GM10266 (cell line): ENCODE measurements around the gene TRIM62.

ENCODE experiments used
- DNase-seq: peaks from one replicate; pipeline ENCODE4 v3.0.0; 2012; ENCODE audit errors: extremely low spot score
- CTCF ChIP-seq: IDR thresholded peaks from 2 replicates; pipeline ENCODE4 v1.5.1; 2012; ENCODE audit warnings: mild to moderate bottlenecking, low read depth; ENCODE audit not compliant: control insufficient read depth, insufficient read depth; ENCODE audit errors: missing control alignments

The TRIM62 gene

GRCh38 chr1:33180911-33181890 lies 642 bp downstream of the TRIM62 start:
- peak; percentile 98 for DNase-seq
- no peak for TF ChIP-seq CTCF

DNA sequence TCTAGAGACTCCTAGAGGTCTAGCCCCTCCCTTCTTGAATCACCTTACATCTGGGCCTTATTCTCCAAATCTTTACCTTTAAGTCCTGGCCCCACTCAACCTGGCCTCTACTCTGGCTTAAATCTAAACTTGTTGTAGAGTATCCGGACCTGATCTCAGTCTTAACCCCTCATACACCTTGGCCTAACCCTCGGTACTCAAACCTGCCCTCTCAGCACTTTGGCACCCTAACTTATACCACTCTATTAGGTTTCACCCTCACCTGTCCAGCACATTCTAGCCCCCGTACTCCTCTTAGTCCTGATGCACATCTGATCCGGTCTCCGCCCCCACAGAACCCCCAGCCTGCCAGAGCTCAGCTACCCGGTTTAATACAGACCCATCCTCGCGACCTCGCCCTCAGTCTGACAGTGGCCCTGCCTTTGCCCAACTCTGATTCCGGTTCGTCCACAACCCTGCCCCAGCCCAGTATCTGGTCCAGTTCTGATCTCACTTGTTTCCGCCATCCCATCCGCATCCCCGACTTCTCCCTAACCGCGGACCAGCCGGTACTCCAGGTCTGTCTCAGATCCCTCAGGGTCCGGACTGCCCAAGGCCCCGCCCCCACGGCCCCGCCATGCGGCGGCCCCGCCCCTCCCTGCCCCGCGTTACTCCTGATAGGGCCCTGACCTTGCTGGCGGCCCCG lies 1.5 kb downstream of the TRIM62 start:
- no peak for TF ChIP-seq CTCF
- no peak for DNase-seq

DNA sequence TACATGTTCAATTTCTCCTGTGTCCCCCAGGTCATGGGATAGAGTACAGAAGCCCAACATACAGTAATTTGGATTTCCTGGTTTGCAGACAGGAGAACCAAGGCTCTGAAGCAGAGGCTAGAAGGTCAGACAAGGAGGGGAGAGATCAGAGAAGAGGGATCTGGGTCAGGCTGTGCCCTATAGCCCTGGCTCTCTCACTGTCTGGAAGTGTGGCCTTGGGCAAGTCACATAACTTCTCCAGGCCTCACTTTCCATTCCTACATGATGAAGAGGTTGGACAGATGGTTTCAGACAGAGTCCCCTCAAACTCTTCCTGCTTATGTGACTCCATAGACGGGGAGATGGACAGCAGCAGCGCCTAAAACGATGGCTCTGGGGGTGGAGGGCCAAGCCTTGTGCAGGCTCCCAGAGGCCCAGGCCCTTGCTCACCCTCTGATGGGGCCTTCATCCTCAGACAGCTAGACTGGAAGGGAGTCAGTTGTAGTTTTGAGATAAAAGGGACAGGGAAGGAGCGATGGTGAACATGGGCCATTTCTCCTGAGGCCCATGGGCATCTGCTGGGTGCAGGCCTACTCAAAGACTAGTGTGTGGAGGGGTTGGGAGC lies 2.9 kb downstream of the TRIM62 start:
- no peak for DNase-seq
- no peak for TF ChIP-seq CTCF

DNA sequence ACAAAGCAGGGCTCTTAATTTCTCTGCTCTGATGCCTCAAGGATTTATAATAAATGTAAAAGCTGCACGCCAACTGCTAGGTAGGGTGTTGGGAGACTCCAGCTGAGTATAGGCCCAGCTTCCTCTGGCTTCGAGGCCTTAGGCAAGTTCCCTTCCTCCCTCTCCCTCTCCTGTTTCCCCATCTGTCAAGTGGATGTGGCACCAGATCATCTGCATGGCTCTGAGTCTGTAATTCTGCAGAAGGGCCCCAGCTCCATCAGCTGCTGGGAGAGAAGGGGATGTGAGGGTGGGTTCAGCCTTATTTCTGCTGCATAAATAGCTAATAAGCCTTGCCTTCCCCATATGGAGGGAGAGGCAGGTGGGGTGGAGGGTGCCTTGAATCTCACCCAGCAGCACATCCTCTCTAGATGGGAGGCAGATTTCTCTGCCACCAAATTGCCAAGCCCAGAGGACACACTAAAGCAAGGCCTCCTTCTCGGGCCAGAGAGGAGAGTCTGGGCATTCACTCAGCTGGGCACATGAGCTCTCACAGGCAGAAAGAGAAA lies 3.8 kb downstream of the TRIM62 start:
- no peak for TF ChIP-seq CTCF

DNA sequence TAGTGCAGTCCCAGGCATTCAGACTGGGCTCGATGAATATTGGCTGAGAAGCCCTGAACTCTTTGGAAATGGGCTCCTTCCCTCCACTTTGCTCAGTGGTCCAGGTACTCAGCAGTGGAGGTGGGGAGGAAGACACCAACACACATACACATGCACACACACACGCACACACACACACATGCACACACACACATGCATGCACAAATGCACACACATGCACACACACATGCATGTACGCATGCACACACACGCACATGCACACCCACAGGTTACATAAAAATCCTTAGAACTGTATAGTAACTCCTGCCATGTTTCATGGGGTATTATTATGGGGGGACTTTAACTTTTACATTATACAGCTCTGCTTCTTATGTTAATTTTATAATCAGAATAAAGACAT lies 5.0 kb downstream of the TRIM62 start:
- no peak for DNase-seq
- TF ChIP-seq CTCF = no peak

More for the DNA sequence above, 3.8 kb downstream of the TRIM62 start:
- DNase-seq = no peak

- TF ChIP-seq CTCF = no peak
- DNase-seq = no peak
Measured at GRCh38 chr1:33176362-33176850, 5.4 kb downstream of the TRIM62 start.
